Stomach (tissue), 9 donors: Measurements from ENCODE around the gene SGTA. TPM values are rescaled to one million over a fixed set of nuclear protein-coding genes. Genes with fewer than 3 reads are reported as not detected.
A peak's percentile ranks its signal among the peaks of the same experiment; 100 is the strongest.

Experiments used
- DNase-seq, 2 donors: peaks; one replicate each; pipeline versions ENCODE4 v3.0.0 to v3.0.0-alpha.2; 2013 to 2019
- H3K27ac ChIP-seq, 5 donors: fragments of 200-600 bp in 4 of 5; sonication (generic) in 4 of 5; one replicate each; pipeline ENCODE4 v1.5.1; 2013 to 2019; ENCODE audit warnings: mild to moderate bottlenecking in 1 of 5, moderate library complexity in 1 of 5
- H3K27me3 ChIP-seq, 3 donors: fragments of 200-600 bp; sonication (generic); one replicate each; pipeline ENCODE4 v1.5.1; 2017 to 2019; ENCODE audit warnings: mixed run types in 1 of 3
- H3K36me3 ChIP-seq, 4 donors: fragments of 200-600 bp; sonication (generic); 1 replicate in 3 of 4; 2 replicates in 1 of 4; pipeline ENCODE4 v1.5.1; 2016 to 2019
- H3K4me1 ChIP-seq, 4 donors: fragments of 200-600 bp; sonication (generic); one replicate each; pipeline ENCODE4 v1.5.1; 2016 to 2019
- H3K4me3 ChIP-seq, 4 donors: fragments of 200-600 bp; sonication (generic) in 3 of 4; one replicate each; pipeline ENCODE4 v1.5.1; 2016 to 2019; ENCODE audit warnings: mild to moderate bottlenecking in 1 of 4
- H3K9me3 ChIP-seq, 4 donors: fragments of 200-600 bp; sonication (generic); one replicate each; pipeline ENCODE4 v1.5.1; 2016 to 2019
- EP300 ChIP-seq: sonication (generic); formaldehyde crosslinking; IDR thresholded peaks from one replicate; pipeline ENCODE4 v1.6.1; 2017; ENCODE audit warnings: antibody characterized with exemption
- POLR2A ChIP-seq, 4 donors: fragments of 450-650 bp; IDR thresholded peaks; one replicate each; pipeline ENCODE4 v1.6.1; 2016; ENCODE audit warnings: antibody characterized with exemption in 4 of 4, control low read depth in 2 of 4, mild to moderate bottlenecking in 1 of 4, moderate library complexity in 1 of 4
- POLR2AphosphoS5 ChIP-seq, 3 donors: sonication (generic); formaldehyde crosslinking; IDR thresholded peaks; one replicate each; pipeline ENCODE4 v1.6.1; 2016; ENCODE audit warnings: antibody characterized with exemption in 3 of 3
- WGBS, 5 donors: extraction: QIAGEN DNeasy Blood & Tissue Kit in 3 of 5; methylation state at CpG; one replicate each; pipeline versions ENCODE4 v1.1.5 to v1.1.7; 2013 to 2018; 5-methylcytosine and 5-hydroxymethylcytosine counted together
- intact Hi-C: fragments of 100-400 bp; cut with DNase I; formaldehyde crosslinking; loops from one replicate; pipeline ENCODE4 v1.15.1; 2023; ENCODE audit warnings: low total_unique reads
- polyA plus RNA-seq, 3 donors: library from polyadenylated mRNA; stranded (reverse); fragments of 200-250 nt; gene quantifications; one replicate each; pipeline ENCODE4 v1.2.3, GENCODE V29; 2013
- total RNA-seq, 5 donors: library from RNA; depleted of rRNA; stranded (reverse); fragments of >200 nt; gene quantifications; one replicate each; pipeline versions ENCODE4 v1.1.0 to v1.2.3, GENCODE V29; 2014 to 2016
- TF ChIP-seq, protein P1 (sequence below), 7 experiments: fragments of 450-650 bp in 4 of 7; fragments of 200-600 bp in 3 of 7; sonication (generic) in 3 of 7; IDR thresholded peaks; one replicate each; pipeline ENCODE4 v1.5.1; 2016 to 2019; ENCODE audit warnings: antibody characterized with exemption in 7 of 7, control low read depth in 2 of 7, mild to moderate bottlenecking in 1 of 7
- donor health status: healthy with polysubstance abuse.
- donor health status: Bipolar disorder and iron deficiency.
- donor health status: healthy.

The SGTA gene
- total and polyA plus RNA-seq, 8 donors, result 18.5 to 173 (median 52.7) TPM

DNA sequence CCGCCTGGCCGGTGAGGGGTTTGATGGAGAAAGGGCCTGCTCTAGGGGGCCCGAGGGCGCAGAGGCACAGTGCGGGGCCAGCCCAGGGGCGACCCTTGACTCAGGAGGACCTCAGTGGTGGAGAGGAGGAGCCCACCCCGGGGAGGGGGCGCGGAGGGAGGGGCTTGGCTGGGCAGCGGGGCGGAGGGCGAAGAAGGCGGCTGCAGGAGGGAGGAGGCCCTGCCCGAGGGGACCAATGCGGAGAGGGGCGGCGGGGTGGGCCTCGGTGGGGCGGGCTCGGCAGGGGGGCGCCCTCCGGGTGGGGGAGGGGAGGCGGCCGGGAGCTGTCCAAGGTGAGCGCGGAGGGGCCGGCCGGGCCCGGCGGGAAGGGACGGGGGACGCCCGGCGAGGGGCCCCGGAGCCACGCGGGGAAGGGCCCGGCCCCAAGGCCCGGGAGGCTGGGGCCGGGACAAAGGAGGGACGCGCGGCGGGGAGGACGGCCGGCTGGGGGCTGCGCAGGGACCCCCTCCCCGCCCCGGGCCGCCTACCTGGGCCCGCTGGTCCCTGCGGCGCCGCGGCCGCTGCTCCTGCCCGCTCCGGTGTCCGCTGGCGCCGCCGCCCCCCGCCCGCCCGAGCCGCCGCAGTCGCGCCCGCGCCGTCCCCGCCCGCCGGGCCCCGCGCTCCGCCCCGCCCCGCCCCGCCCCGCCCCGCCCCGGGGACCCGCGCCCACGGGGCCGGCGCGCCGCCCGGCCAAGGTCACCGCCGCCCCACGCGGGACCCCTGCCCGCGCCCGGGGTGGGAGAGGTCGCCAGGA, 62.1 kb downstream of the SGTA start, which contains the start of gene DIRAS1:
Gene DIRAS1 (minus strand): TSS at position 596 of the 793 bp plus-strand sequence. CDS start 3,566 bp downstream, outside the sequence.
- peak within 1 kb of the TSS; percentile 52 to 56 (median 53) for H3K4me3 ChIP-seq

DNA sequence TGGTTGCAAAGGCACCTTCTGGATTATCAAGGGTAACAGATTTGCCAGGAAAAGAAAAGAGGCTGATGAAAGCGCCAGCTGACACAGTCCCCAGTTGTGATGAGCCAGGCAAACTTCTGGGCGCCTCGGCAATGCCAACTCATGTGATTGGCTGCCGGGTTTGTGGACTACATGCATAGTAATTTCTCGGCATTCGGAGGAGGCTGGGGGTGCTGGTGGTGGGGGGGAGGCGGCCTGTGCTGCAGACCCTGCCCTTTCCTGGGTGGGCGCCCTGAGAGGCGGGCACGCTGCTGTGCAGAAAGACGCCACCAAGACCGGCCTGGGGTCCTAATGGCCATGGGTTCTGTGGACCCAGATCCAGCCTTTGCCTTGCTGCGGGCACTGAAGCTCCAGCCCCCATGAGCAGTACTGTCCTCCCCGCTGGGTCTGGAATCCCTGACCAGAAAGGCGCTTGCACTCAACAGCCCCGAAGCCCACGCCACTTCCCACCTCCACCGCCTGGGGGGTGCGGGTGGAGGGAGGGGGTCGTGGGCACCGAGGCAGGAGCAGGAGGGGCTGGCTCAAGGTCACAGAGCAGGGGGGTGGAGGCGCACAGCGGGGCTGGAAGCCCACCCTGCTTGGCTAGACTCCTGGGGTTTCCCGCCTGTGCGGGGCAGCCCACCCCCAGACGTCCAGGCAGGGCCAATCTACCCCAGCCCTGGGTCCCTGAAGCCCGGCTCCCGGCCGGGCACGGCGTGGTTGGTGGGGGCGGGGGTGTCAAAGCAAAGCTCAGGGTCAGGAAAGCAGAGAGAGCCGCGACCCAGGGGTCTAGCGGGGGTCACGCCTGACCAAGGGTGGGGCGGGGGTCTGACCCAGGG, 62.9 kb downstream of the SGTA start:
- Histone ChIP-seq H3K27me3 (peaks cover 5 to 59% (median 34%) of the 10 kb centered on the region in 3 donors), H3K27ac (peak overlapping the region in 2 of 5 donors; percentile 2 to 71), H3K4me1 (peaks cover 25 to 43% (median 39%) of the 10 kb centered on the region in 4 donors), H3K36me3 (no peaks in the 10 kb centered on the region), H3K9me3 (peaks cover 4 to 10% (median 9%) of the 10 kb centered on the region in 4 donors), H3K4me3 (peak overlapping the region; percentile 52 to 56 (median 53))
- 5 to 38% (median 7%) methylated on average over 9 to 37 of the region's 37 CpGs for WGBS, 5 donors
- TF ChIP-seq POLR2AphosphoS5 (IDR thresholded peaks at IDR 0.05) (no peak), EP300 (no peak), POLR2A (IDR thresholded peaks at IDR 0.05) (no peak)
- TF ChIP-seq, protein P1, sequence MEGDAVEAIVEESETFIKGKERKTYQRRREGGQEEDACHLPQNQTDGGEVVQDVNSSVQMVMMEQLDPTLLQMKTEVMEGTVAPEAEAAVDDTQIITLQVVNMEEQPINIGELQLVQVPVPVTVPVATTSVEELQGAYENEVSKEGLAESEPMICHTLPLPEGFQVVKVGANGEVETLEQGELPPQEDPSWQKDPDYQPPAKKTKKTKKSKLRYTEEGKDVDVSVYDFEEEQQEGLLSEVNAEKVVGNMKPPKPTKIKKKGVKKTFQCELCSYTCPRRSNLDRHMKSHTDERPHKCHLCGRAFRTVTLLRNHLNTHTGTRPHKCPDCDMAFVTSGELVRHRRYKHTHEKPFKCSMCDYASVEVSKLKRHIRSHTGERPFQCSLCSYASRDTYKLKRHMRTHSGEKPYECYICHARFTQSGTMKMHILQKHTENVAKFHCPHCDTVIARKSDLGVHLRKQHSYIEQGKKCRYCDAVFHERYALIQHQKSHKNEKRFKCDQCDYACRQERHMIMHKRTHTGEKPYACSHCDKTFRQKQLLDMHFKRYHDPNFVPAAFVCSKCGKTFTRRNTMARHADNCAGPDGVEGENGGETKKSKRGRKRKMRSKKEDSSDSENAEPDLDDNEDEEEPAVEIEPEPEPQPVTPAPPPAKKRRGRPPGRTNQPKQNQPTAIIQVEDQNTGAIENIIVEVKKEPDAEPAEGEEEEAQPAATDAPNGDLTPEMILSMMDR (IDR thresholded peaks at IDR 0.05), result no peak
- peak in 1 of 2 donors; percentile 45 for DNase-seq
- intact Hi-C loops, result no loop called here

More for the DNA sequence above, 62.1 kb downstream of the SGTA start, which contains the start of gene DIRAS1:
- intact Hi-C loops, result no loop called here
- no peak for TF ChIP-seq EP300
- TF ChIP-seq, protein P1 (IDR thresholded peaks at IDR 0.05), result no peak
- no peak for TF ChIP-seq POLR2AphosphoS5 (IDR thresholded peaks at IDR 0.05)
- no peak for TF ChIP-seq POLR2A (IDR thresholded peaks at IDR 0.05)
- H3K4me1 ChIP-seq, result peaks cover 25 to 43% (median 39%) of the 10 kb centered on the region in 4 donors
- H3K36me3 ChIP-seq, result no peaks in the 10 kb centered on the region
- DNase-seq, result peak in 1 of 2 donors; percentile 55
- H3K9me3 ChIP-seq, result peaks cover 0 to 2% (median under 1%) of the 10 kb centered on the region in 4 donors
- peak within 1 kb of the TSS in 2 of 5 donors; percentile 2 to 71 for H3K27ac ChIP-seq
- H3K27me3 ChIP-seq, result peaks cover 5 to 67% (median 38%) of the 10 kb centered on the region in 3 donors
- 0 to 1% (median 1%) methylated on average over 21 to 82 of the region's 100 CpGs; no CpG with 5 or more reads in 1 of the 5 donors for WGBS, 5 donors

DNA sequence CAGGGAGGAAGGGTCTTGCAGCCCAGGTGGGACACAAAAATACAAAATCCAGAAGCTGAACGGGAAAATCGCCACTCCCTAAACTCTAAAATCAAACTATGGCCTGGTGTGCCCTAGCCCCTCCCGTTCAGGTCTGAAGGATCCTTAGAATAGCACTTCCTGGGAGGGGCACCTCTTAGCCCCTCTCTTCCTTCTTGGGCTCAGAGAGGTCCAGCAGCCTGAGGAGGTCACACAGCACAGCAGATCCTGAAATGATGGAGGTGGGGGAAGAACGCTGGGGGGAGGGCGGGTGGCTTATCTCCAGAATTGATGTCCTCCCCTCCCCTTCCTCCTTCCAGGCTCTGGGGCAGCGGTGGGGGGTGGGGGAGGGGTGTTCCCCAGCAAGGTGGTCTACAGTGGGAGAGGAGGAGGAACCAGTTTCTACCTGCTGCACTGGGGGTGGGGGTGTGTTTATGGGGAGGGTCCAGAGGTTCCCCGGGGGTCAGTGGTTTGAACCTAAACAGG, 63.8 kb downstream of the SGTA start:
- Histone ChIP-seq H3K4me1 (peaks cover 25 to 43% (median 39%) of the 10 kb centered on the region in 4 donors), H3K4me3 (no peak overlapping the region), H3K9me3 (peaks cover 6 to 13% (median 10%) of the 10 kb centered on the region in 4 donors), H3K27ac (no peak overlapping the region), H3K36me3 (no peaks in the 10 kb centered on the region), H3K27me3 (peaks cover 5 to 61% (median 34%) of the 10 kb centered on the region in 3 donors)
- no peak for DNase-seq
- WGBS, 5 donors, result 35 to 45% (median 41%) methylated on average over 6 to 7 of the region's 7 CpGs
- TF ChIP-seq EP300 (no peak), POLR2A (IDR thresholded peaks at IDR 0.05) (no peak), POLR2AphosphoS5 (IDR thresholded peaks at IDR 0.05) (no peak)
- TF ChIP-seq, protein P1 (IDR thresholded peaks at IDR 0.05), result no peak
- intact Hi-C loops, result no loop called here
